ENCODE measurements around the gene KRTAP10-12.

DNA sequence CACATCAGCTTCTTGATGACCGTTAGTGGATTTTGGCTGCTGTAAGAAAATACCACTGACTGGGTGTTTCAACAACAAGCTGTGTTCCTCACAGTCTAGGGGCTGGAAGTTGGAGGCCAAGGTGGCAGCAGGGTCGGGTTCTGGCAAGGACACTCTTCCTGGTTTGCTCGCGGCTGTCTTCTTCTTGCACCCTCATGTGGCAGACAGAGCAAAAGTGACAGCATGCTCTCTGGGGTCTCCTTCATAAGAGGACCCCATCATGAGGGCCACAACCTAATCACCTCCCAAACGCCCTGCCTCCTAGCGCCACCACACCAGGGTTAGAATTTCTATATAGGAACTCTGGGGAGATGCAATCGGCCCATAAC, 33.0 kb downstream of the KRTAP10-12 start:
- no peak for TF ChIP-seq POLR2AphosphoS5 (IDR thresholded peaks at IDR 0.05; ENCODE audit: low read depth, low read length)
- TF ChIP-seq TAF1 (IDR thresholded peaks at IDR 0.05; ENCODE audit: low read depth, low read length), result no peak
- TF ChIP-seq POLR2A (IDR thresholded peaks at IDR 0.05; ENCODE audit: low read depth, low read length), result no peak
- TF ChIP-seq SPI1 (IDR thresholded peaks at IDR 0.05; ENCODE audit: low read depth, low read length), result no peak
- TF ChIP-seq PAX5 (IDR thresholded peaks at IDR 0.05; ENCODE audit: insufficient read depth, low read length, severe bottlenecking), result no peak
